Natural killer cell (primary cell): ENCODE results near the gene MYO7B. TPM values are rescaled to one million over a fixed set of nuclear protein-coding genes. Genes with fewer than 3 reads are reported as not detected.

ENCODE experiments used
- ATAC-seq, 3 donors: fragments of 150-1000 bp in 2 of 3; fragments of 200-7000 bp in 1 of 3; cut with Tn5 transposase; 1 replicate in 1 of 3; 2 replicates in 2 of 3; pipeline ENCODE4 v1.10.0; 2021; ENCODE audit warnings: mild to moderate bottlenecking in 2 of 3, moderate library complexity in 2 of 3
- DNase-seq, 2 donors: peaks; one replicate each; pipeline versions ENCODE4 v3.0.0 to v3.0.0-alpha.2; 2013 to 2021; ENCODE audit warnings: mixed read lengths in 1 of 2
- H3K27ac ChIP-seq: one replicate; pipeline ENCODE4 v1.5.1; 2013; ENCODE audit warnings: mild to moderate bottlenecking, low read length
- H3K27me3 ChIP-seq: one replicate; pipeline ENCODE4 v1.6.1; 2013; ENCODE audit warnings: low read length; ENCODE audit not compliant: control insufficient read depth, insufficient read depth
- H3K36me3 ChIP-seq: one replicate; pipeline ENCODE4 v1.6.1; 2013; ENCODE audit warnings: low read length; ENCODE audit not compliant: control insufficient read depth, insufficient read depth
- H3K4me1 ChIP-seq: one replicate; pipeline ENCODE4 v1.6.1; 2013; ENCODE audit warnings: low read length; ENCODE audit not compliant: control insufficient read depth, insufficient read depth
- H3K4me3 ChIP-seq: one replicate; pipeline ENCODE4 v1.5.1; 2013; ENCODE audit warnings: low read length
- H3K9me3 ChIP-seq: one replicate; pipeline ENCODE4 v1.6.1; 2013; ENCODE audit warnings: low read length; ENCODE audit not compliant: control insufficient read depth, insufficient read depth
- H3K27ac Mint-ChIP-seq, 2 donors: one replicate each; pipeline ENCODE4 v1.8.0; 2022; ENCODE audit warnings: mild to moderate bottlenecking in 2 of 2, mixed read lengths in 2 of 2, moderate library complexity in 1 of 2
- H3K27me3 Mint-ChIP-seq, 2 donors: one replicate each; pipeline ENCODE4 v1.8.0; 2022; ENCODE audit warnings: low read depth in 2 of 2, mixed read lengths in 2 of 2
- H3K36me3 Mint-ChIP-seq: one replicate; pipeline ENCODE4 v1.8.0; 2022; ENCODE audit warnings: mixed read lengths
- H3K4me1 Mint-ChIP-seq, 2 donors: one replicate each; pipeline ENCODE4 v1.8.0; 2022; ENCODE audit warnings: mixed read lengths in 2 of 2
- H3K4me3 Mint-ChIP-seq: one replicate; pipeline ENCODE4 v1.8.0; 2022; ENCODE audit warnings: mild to moderate bottlenecking, moderate library complexity, mixed read lengths
- H3K9me3 Mint-ChIP-seq, 2 donors: one replicate each; pipeline ENCODE4 v1.8.0; 2022; ENCODE audit warnings: mixed read lengths in 2 of 2
- WGBS: methylation state at CpG from one replicate; pipeline ENCODE4 v1.1.7; 2013; ENCODE audit warnings: missing lambda C conversion rate; ENCODE audit not compliant: insufficient coverage; 5-methylcytosine and 5-hydroxymethylcytosine counted together
- intact Hi-C: fragments of 100-400 bp; cut with micrococcal nuclease; formaldehyde crosslinking; loops from one replicate; pipeline ENCODE4 v1.14.2; 2022
- total RNA-seq, 4 donors: library from RNA; stranded (reverse); fragments of 120-200 nt in 1 of 4; gene quantifications; one replicate each; pipeline versions ENCODE4 v1.2.3 to v1.2.4, GENCODE V29; 2013 to 2022
- TF ChIP-seq, protein P1 (sequence below): fragments of 200-600 bp; IDR thresholded peaks from one replicate; pipeline ENCODE4 v1.8.0; 2022; ENCODE audit warnings: antibody characterized with exemption

Gene MYO7B
- total RNA-seq, 3 donors from 2014 or later (not counting 1 experiment from before 2014, with no cell fraction given) = 0.14 to 0.45 (median 0.25) TPM

GRCh38 chr2:127594116-127594591, 58.7 kb downstream of the MYO7B start:
- TF ChIP-seq, protein P1, sequence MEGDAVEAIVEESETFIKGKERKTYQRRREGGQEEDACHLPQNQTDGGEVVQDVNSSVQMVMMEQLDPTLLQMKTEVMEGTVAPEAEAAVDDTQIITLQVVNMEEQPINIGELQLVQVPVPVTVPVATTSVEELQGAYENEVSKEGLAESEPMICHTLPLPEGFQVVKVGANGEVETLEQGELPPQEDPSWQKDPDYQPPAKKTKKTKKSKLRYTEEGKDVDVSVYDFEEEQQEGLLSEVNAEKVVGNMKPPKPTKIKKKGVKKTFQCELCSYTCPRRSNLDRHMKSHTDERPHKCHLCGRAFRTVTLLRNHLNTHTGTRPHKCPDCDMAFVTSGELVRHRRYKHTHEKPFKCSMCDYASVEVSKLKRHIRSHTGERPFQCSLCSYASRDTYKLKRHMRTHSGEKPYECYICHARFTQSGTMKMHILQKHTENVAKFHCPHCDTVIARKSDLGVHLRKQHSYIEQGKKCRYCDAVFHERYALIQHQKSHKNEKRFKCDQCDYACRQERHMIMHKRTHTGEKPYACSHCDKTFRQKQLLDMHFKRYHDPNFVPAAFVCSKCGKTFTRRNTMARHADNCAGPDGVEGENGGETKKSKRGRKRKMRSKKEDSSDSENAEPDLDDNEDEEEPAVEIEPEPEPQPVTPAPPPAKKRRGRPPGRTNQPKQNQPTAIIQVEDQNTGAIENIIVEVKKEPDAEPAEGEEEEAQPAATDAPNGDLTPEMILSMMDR = no peak
- Histone ChIP-seq H3K4me3 (no peak overlapping the region), H3K4me1 (no peaks in the 10 kb centered on the region), H3K9me3 (no peaks in the 10 kb centered on the region), H3K27me3 (no peaks in the 10 kb centered on the region), H3K36me3 (no peaks in the 10 kb centered on the region), H3K27ac (no peak overlapping the region)
- DNase-seq (no peak), ATAC-seq (no peak)
- no peaks in the 10 kb centered on the region for H3K9me3 Mint-ChIP-seq
- H3K36me3 Mint-ChIP-seq = no peaks in the 10 kb centered on the region
- no peaks in the 10 kb centered on the region for H3K4me1 Mint-ChIP-seq
- WGBS = 91% methylated on average over 10 of the region's 10 CpGs
- intact Hi-C loops = no loop called here
- no peak overlapping the region for H3K4me3 Mint-ChIP-seq
- no peak overlapping the region for H3K27ac Mint-ChIP-seq
- peaks cover 2 to 7% of the 10 kb centered on the region in 2 donors for H3K27me3 Mint-ChIP-seq

DNA sequence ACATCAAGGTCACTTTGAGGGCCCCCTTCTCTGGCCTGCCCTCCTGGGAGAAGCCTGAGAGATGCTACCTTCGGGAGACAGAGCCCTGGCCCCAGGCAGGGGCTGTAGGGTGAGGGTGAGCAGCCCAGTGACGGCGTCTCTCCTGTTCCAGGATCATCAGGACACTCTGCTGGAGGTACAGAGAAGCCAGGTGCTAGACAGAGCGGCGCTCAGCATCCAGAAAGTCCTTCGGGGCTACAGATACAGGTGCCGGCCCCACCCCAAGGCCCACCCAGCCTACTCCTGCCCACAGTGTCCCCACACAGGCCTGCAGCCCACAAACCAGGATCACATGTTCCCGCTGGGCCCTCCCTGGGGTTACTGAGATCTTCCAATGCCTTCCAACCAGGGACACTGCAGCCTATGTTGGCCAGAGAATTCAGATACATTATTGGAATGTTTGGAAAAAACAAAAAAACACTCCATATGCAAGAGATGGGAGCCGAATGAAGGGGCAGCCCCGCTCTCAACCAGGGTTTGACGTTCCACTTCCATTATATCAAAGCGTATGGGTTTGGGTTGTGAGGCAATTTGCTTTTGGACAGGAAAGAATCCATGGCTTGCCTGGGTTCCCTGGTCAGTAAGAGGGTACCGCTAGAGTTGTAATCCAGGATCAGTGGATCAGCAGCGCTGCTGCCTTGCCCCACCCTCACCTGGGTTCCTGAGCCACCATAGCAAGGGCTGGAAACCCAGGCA, 61.0 kb downstream of the MYO7B start:
- intact Hi-C loops = no loop called here
- Mint-ChIP-seq H3K4me3 (no peak overlapping the region), H3K27ac (no peak overlapping the region), H3K36me3 (no peaks in the 10 kb centered on the region), H3K27me3 (peaks cover 4 to 7% of the 10 kb centered on the region in 2 donors), H3K9me3 (no peaks in the 10 kb centered on the region), H3K4me1 (no peaks in the 10 kb centered on the region)
- peak in 1 of 3 donors; percentile 14 for ATAC-seq
- TF ChIP-seq, protein P1 = no peak
- H3K27me3 ChIP-seq = no peaks in the 10 kb centered on the region
- no peaks in the 10 kb centered on the region for H3K36me3 ChIP-seq
- WGBS = 96% methylated on average over 14 of the region's 14 CpGs
- H3K4me3 ChIP-seq = no peak overlapping the region
- DNase-seq = no peak
- no peaks in the 10 kb centered on the region for H3K9me3 ChIP-seq
- no peak overlapping the region for H3K27ac ChIP-seq
- H3K4me1 ChIP-seq = no peaks in the 10 kb centered on the region

DNA sequence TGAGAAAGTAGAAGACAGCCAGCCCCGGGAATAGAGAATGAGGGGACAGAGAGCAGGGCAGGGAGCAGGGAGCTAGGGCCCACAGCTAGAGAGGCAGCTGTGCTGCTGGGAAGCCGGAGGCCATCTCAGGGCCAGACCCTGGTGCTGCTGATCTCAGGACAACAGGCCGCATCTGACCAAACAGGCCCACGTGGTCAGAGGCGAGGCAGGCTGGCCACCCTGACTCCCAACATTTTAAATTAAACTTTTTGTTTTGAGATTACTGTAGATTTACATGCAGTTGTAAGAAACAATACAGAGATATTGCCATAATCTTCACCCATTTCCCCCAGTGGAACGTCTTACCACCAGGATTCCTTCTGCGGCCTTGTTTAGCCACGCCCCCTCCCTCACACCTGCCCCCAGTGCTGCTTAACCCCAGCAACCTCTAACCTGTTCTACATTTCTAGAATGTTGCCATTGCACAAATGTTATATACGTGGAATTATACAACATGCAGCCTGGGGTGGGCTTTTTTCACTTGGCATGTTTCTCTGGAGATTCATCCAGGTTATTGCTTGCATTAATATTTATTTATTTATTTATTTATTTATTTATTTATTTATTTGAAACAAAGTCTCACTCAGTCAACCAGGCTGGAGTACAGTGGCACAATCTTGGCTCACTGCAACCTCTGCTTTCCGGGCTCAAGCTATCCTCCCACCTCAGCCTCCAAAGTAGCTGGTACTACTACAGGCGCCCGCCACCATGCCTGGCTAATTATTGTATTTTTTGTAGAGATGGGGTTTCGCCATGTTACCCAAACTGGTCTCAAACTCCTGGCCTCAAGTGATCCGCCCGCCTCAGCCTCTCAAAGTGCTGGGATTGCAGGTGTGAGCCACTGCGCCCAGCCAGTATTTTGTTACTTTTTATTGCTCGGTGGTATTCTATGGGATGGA, 61.8 kb downstream of the MYO7B start:
- H3K9me3 Mint-ChIP-seq = no peaks in the 10 kb centered on the region
- H3K4me1 Mint-ChIP-seq = no peaks in the 10 kb centered on the region
- H3K36me3 ChIP-seq = no peaks in the 10 kb centered on the region
- intact Hi-C loops = no loop called here
- 90% methylated on average over 14 of the region's 17 CpGs for WGBS
- TF ChIP-seq, protein P1 = no peak
- DNase-seq = no peak
- peaks cover 4 to 7% of the 10 kb centered on the region in 2 donors for H3K27me3 Mint-ChIP-seq
- no peak overlapping the region for H3K4me3 Mint-ChIP-seq
- H3K9me3 ChIP-seq = no peaks in the 10 kb centered on the region
- no peaks in the 10 kb centered on the region for H3K27me3 ChIP-seq
- H3K36me3 Mint-ChIP-seq = no peaks in the 10 kb centered on the region
- no peak overlapping the region for H3K27ac ChIP-seq
- H3K4me1 ChIP-seq = no peaks in the 10 kb centered on the region
- no peak for ATAC-seq
- H3K27ac Mint-ChIP-seq = no peak overlapping the region
- no peak overlapping the region for H3K4me3 ChIP-seq
